GM12891 (cell line): ENCODE measurements around the gene RNF10.
"Not testable (repeated sequence)": the region's sequence is repeated elsewhere in the genome, so short reads cannot be mapped to it uniquely, and the experiment has no call there.

Source experiments
- DNase-seq: peaks from one replicate; pipeline ENCODE4 v3.0.0; 2011; ENCODE audit warnings: low spot score; ENCODE audit not compliant: insufficient read length
- FAIRE-seq: peaks from 2 replicates; lab custom pipeline; 2011; peaks lifted over from hg19 to GRCh38; lab: Jason Lieb, UNC
- PAX5 ChIP-seq: IDR thresholded peaks from 2 replicates; pipeline ENCODE4 v1.6.1; 2011; ENCODE audit warnings: low read length, moderate library complexity, mild to moderate bottlenecking; ENCODE audit not compliant: insufficient read depth, severe bottlenecking
- POLR2A ChIP-seq: IDR thresholded peaks from 2 replicates; pipeline ENCODE4 v1.6.1; 2011; ENCODE audit warnings: low read depth, low read length, control low read depth
- POLR2AphosphoS5 ChIP-seq: IDR thresholded peaks from 2 replicates; pipeline ENCODE4 v1.6.1; 2011; ENCODE audit warnings: low read depth, low read length, control low read depth
- POU2F2 ChIP-seq: IDR thresholded peaks from 2 replicates; pipeline ENCODE4 v1.6.1; 2011; ENCODE audit warnings: low read depth, mild to moderate bottlenecking, control low read depth, low read length, moderate library complexity
- SPI1 ChIP-seq: IDR thresholded peaks from 2 replicates; pipeline ENCODE4 v1.6.1; 2011; ENCODE audit warnings: low read depth, low read length, control low read depth
- TAF1 ChIP-seq: IDR thresholded peaks from 2 replicates; pipeline ENCODE4 v1.6.1; 2011; ENCODE audit warnings: low read depth, low read length, control low read depth

RNF10 gene

GRCh38 chr12:120588371-120588770 lies 54.2 kb downstream of the RNF10 start:
- DNase-seq (no peak), FAIRE-seq (no peak)
- TF ChIP-seq POU2F2 (no peak), POLR2A (no peak), POLR2AphosphoS5 (no peak)

GRCh38 chr12:120588948-120589930 lies 55.1 kb downstream of the RNF10 start:
- no peak for TF ChIP-seq PAX5
- TF ChIP-seq SPI1 = no peak
- no peak for TF ChIP-seq TAF1
- TF ChIP-seq POU2F2 = no peak
- no peak for TF ChIP-seq POLR2A
- no peak for TF ChIP-seq POLR2AphosphoS5
- FAIRE-seq = no peak
- DNase-seq = no peak

- TF ChIP-seq SPI1 (no peak), POLR2AphosphoS5 (no peak), TAF1 (no peak), POU2F2 (no peak), POLR2A (no peak)
- DNase-seq (no peak), FAIRE-seq (no peak)
Measured at GRCh38 chr12:120590741-120591407, 56.7 kb downstream of the RNF10 start.

- no peak for FAIRE-seq
- TF ChIP-seq PAX5 (no peak), SPI1 (no peak), POU2F2 (no peak), POLR2A (no peak), TAF1 (no peak), POLR2AphosphoS5 (no peak)
- no peak for DNase-seq
Measured at GRCh38 chr12:120592121-120593049, 58.2 kb downstream of the RNF10 start.

DNA sequence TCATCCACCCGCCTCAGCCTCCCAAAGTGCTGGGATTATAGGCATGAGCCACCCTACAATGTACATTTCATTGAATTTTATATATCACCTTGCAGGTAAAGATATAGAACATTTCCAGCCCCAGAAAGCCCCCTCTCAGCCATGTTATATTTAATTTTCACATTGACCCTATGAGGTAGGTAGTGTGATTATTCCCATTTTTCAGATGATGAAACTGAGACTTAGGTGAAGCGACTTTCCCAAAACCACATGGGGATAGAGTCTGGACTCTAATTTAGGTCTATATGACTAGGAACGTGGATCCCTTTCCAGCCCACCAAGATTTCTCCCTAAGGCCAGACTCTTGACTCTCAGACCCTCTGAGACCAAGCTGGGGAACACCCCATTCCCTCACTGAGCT lies 62.7 kb downstream of the RNF10 start:
- FAIRE-seq (no peak), DNase-seq (no peak)
- TF ChIP-seq POLR2A = no peak
- no peak for TF ChIP-seq PAX5
- TF ChIP-seq POLR2AphosphoS5 = no peak
- no peak for TF ChIP-seq SPI1
- TF ChIP-seq POU2F2 = no peak
- TF ChIP-seq TAF1 = no peak

DNA sequence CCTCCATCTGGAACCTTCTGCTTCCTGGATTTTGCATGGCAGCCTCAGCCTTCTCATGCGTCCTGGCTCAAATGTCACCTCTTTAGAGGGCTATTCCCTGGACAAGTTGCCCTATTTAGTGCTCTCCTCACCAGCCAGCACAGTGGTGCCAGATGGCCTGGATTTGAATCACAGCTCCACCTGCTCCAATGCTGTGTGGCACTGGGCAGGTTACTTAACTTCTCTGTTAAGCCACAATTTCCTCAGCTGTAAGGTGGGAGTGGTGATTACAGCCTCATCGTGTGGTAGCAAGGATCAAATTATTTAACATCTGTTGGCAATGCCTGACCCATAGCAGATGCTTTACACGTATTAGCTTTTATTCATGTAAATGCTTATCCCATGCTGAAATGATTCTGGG lies 63.7 kb downstream of the RNF10 start:
- no peak for TF ChIP-seq POU2F2
- TF ChIP-seq POLR2AphosphoS5 = no peak
- no peak for TF ChIP-seq SPI1
- TF ChIP-seq POLR2A = no peak
- no peak for TF ChIP-seq TAF1
- TF ChIP-seq PAX5 = no peak
- DNase-seq = no peak
- no peak for FAIRE-seq

DNA sequence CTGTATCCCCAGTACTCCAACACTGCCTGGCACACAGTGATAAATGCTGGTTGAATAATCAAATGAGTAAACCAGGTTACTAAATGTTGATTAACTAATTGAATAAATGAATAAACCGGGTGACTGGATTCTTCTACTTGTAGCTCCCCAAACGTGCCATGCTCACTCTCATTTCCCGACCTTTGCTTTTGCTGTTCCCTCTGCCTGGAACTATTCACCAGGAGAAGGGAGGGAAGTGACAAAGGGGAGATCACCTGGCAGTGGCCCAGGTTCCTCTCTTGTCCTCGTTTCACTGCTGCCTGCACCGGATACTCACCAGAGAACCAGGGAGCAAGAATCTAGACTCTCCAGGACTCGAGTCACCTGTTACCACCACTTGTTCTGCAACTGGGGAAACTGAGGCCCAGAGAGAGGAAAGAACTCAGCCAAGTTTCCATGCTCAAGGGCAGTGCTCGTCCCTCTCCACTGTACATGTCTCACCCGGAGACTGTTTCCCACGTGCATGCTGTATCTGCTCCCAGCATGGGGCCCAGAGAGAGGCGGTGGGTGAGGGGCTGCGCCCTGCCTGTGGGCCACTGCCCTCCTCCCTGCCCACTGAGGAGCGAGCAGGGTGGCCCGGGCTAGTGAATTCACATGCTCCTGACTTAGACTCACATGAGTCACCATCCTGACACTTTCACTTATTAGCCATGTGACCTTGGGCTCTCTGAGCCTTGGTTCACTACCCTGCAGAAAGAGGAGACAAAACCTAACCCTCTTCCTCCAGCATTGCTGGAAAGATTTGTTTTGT lies 64.7 kb downstream of the RNF10 start:
- no peak for DNase-seq
- FAIRE-seq = no peak
- TF ChIP-seq TAF1 (no peak), POLR2A (no peak), POU2F2 (no peak), POLR2AphosphoS5 (no peak), PAX5 (no peak), SPI1 (no peak)

DNA sequence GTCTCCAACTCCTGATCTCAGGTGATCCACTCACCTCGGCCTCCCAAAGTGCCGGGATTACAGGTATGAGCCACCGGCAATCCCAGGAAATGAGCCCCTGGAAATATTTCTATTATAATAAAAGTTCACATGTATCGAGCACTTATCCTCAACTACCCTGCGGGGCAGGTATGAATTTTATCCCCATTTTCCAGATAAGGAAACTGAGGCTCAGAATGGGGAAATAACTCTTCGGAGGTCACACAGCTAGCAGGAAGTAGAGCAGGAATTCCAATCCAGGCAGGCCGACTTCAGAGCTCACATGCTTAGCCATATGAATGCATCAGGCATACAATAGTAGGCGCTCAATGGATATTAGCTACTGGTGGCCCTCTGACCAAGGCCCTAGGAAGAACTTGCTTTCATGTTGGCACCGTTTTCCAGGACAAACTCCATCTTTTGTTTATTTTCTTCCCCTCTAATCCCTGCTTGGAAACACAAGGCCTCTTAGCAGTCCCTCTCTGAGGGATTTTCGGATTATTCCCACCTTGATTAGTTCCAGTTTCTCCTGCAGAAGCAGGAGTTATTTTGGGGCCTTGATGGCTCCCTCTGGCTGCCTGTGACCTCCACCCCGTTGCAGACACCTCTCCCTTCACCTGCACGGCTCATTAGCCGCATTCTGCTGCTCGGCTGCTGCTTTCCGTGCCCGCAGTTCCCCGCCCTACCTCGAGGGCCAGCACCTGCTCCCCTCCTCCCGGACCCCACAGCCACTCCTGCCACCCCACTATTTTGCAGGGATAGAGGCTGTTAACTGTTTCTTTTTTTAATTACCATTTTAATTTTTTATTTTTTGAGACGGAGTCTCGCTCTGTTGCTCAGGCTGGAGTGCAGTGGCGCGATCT lies 65.8 kb downstream of the RNF10 start:
- FAIRE-seq (no peak), DNase-seq (no peak)
- TF ChIP-seq POU2F2 (no peak), POLR2AphosphoS5 (no peak), TAF1 (no peak), SPI1 (no peak), PAX5 (no peak), POLR2A (no peak)

DNA sequence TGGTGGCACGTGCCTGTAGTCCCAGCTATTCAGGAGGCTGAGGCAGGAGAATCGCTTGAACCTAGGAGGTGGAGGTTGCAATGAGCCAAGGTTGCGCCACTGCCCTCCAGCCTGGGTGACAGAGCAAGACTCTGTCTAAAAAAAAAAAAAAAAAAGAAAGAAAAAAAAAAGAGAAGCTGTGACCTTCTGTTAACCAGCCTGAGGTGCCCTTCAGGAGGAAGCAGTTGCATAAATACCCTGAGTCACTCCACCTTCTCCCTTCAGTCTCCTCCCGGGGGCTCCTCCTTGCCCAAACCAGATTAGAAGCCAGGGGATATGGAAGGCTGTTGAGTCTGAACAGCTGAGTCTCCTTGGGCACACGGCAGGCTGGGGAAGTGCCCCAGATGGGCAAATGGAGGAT lies 68.3 kb downstream of the RNF10 start:
- FAIRE-seq, DNase-seq: not testable (repeated sequence)
